GM12878 (cell line): ENCODE results near the gene PIEZO2. TPM values are rescaled to one million over a fixed set of nuclear protein-coding genes. Genes with fewer than 3 reads are reported as not detected.

Experiments used
- ATAC-seq: fragments of 200-7000 bp; cut with Tn5 transposase; 3 replicates; pipeline ENCODE4 v1.9.1; 2020; ENCODE audit warnings: mild to moderate bottlenecking, moderate library complexity
- BruUV-seq: library from RNA; stranded (reverse); fragments of 400-500 nt; replicated peaks from 2 replicates; lab custom pipeline; 2021; lab: Mats Ljungman, UMichigan
- CTCF ChIA-PET: fragments of 300-600 bp; sonication (Branson Sonifier 250); formaldehyde crosslinking; extraction: SDS; loops from one replicate; lab custom pipeline; 2021; ENCODE audit warnings: inconsistent platforms; lab: Yijun Ruan, JAX
- POLR2A ChIA-PET: fragments of 350-600 bp; formaldehyde crosslinking; extraction: SDS; loops from one replicate; lab custom pipeline; 2021; ENCODE audit warnings: inconsistent platforms; lab: Charles Lee
- RAD21 ChIA-PET: fragments of 300-600 bp; sonication (Branson Sonifier 250); formaldehyde crosslinking; loops from one replicate; lab custom pipeline; 2023; ENCODE audit warnings: antibody characterized with exemption; ENCODE audit not compliant: unreplicated experiment; lab: Charles Lee
- SMC1A ChIA-PET: fragments of 300-600 bp; sonication (Branson Sonifier 250); formaldehyde crosslinking; loops from one replicate; lab custom pipeline; 2023; ENCODE audit not compliant: unreplicated experiment, uncharacterized antibody; lab: Charles Lee
- DNase-seq: peaks from one replicate; pipeline ENCODE4 v3.0.0-alpha.2; 2011; ENCODE audit warnings: low read depth, low spot score
- FAIRE-seq: peaks from 3 replicates; lab custom pipeline; 2011; peaks lifted over from hg19 to GRCh38; lab: Jason Lieb, UNC
- H2AFZ ChIP-seq: 2 replicates; pipeline ENCODE4 v1.6.0; 2011; ENCODE audit warnings: low read depth, low read length, control low read depth; ENCODE audit not compliant: control insufficient read depth
- H3K27ac ChIP-seq: 2 replicates; pipeline ENCODE4 v1.5.1; 2011; ENCODE audit warnings: control low read depth; ENCODE audit not compliant: control insufficient read depth, insufficient read depth
- H3K27me3 ChIP-seq, 2 experiments: replicated peaks in 1 of 2; 2 replicates each; pipeline versions ENCODE4 v1.6.0 to v1.6.1; 2011; ENCODE audit warnings: low read length in 1 of 2; ENCODE audit not compliant: control insufficient read depth in 2 of 2, insufficient read depth in 2 of 2
- H3K36me3 ChIP-seq, 2 experiments: 2 replicates each; pipeline ENCODE4 v1.5.1; 2011; ENCODE audit warnings: low read length in 1 of 2; ENCODE audit not compliant: control insufficient read depth in 2 of 2, insufficient read depth in 2 of 2
- H3K4me1 ChIP-seq: 2 replicates; pipeline ENCODE4 v1.6.1; 2011; ENCODE audit warnings: mild to moderate bottlenecking, low read length, moderate library complexity, mixed read lengths; ENCODE audit not compliant: control insufficient read depth, insufficient read depth
- H3K4me2 ChIP-seq: 2 replicates; pipeline ENCODE4 v1.6.0; 2011; ENCODE audit warnings: control low read depth; ENCODE audit not compliant: control insufficient read depth, insufficient read depth
- H3K4me3 ChIP-seq: fragments of 200-600 bp; sonication (generic); 2 replicates; pipeline ENCODE4 v1.5.1; 2016
- H3K79me2 ChIP-seq: 2 replicates; pipeline ENCODE4 v1.6.0; 2011; ENCODE audit warnings: low read length; ENCODE audit not compliant: control insufficient read depth, insufficient read depth
- H3K9ac ChIP-seq: 2 replicates; pipeline ENCODE4 v1.8.0; 2011; ENCODE audit warnings: low read length, control low read depth, mixed read lengths; ENCODE audit not compliant: control insufficient read depth, insufficient read depth
- H3K9me3 ChIP-seq: replicated peaks from 3 replicates; pipeline ENCODE4 v1.5.1; 2011; ENCODE audit warnings: mild to moderate bottlenecking, low read length; ENCODE audit not compliant: control insufficient read depth, insufficient read depth
- H4K20me1 ChIP-seq: 2 replicates; pipeline ENCODE4 v1.6.0; 2011; ENCODE audit not compliant: control insufficient read depth, insufficient read depth
- BMI1 ChIP-seq: fragments of 450-650 bp; IDR thresholded peaks from 2 replicates; pipeline ENCODE4 v1.6.1; 2016; ENCODE audit warnings: mild to moderate bottlenecking, moderate library complexity, borderline replicate concordance
- CEBPB ChIP-seq, 2 experiments: fragments of 150-350 bp in 1 of 2; IDR thresholded peaks; 2 replicates each; pipeline ENCODE4 v1.6.1; 2012 to 2014; ENCODE audit warnings: low read depth in 2 of 2, low read length in 2 of 2, borderline replicate concordance in 1 of 2, inconsistent platforms in 1 of 2
- FOS ChIP-seq: IDR thresholded peaks from 3 replicates; pipeline ENCODE4 v1.6.1; 2011; ENCODE audit warnings: borderline replicate concordance; ENCODE audit not compliant: insufficient read length; ENCODE audit errors: extremely low read depth
- GATAD2B ChIP-seq: fragments of 450-650 bp; conservative IDR thresholded peaks from 2 replicates; pipeline ENCODE4 v1.6.1; 2017; ENCODE audit warnings: low read depth, mild to moderate bottlenecking, moderate library complexity
- IRF5 ChIP-seq: fragments of 450-650 bp; IDR thresholded peaks from 2 replicates; pipeline ENCODE4 v1.6.1; 2017; ENCODE audit warnings: borderline replicate concordance
- MEF2B ChIP-seq: fragments of 450-650 bp; IDR thresholded peaks from 2 replicates; pipeline ENCODE4 v1.6.1; 2018; ENCODE audit warnings: mild to moderate bottlenecking, moderate library complexity; ENCODE audit not compliant: partially characterized antibody, poor library complexity, severe bottlenecking
- NBN ChIP-seq: fragments of 450-650 bp; IDR thresholded peaks from 2 replicates; pipeline ENCODE4 v1.6.1; 2016
- NFYB ChIP-seq: IDR thresholded peaks from 2 replicates; pipeline ENCODE4 v1.6.1; 2011; ENCODE audit warnings: low read depth, mild to moderate bottlenecking, low read length, improper control_type of control experiment, moderate library complexity; ENCODE audit not compliant: insufficient read depth
- PKNOX1 ChIP-seq: fragments of 450-650 bp; IDR thresholded peaks from 2 replicates; pipeline ENCODE4 v1.6.1; 2016; ENCODE audit warnings: mild to moderate bottlenecking
- RELB ChIP-seq: fragments of 450-650 bp; IDR thresholded peaks from 2 replicates; pipeline ENCODE4 v1.6.1; 2017; ENCODE audit warnings: low read depth, mild to moderate bottlenecking, moderate library complexity
- REST ChIP-seq: IDR thresholded peaks from 2 replicates; pipeline ENCODE4 v1.6.1; 2012; ENCODE audit warnings: mild to moderate bottlenecking, low read depth, low read length
- SPI1 ChIP-seq: IDR thresholded peaks from 2 replicates; pipeline ENCODE4 v1.6.1; 2011; ENCODE audit warnings: low read depth, mild to moderate bottlenecking, low read length, moderate library complexity, borderline replicate concordance; ENCODE audit not compliant: insufficient read depth
- WGBS: methylation state at CpG from one replicate; pipeline ENCODE4 v1.1.6; 2016; ENCODE audit warnings: low lambda C conversion rate; ENCODE audit not compliant: insufficient replicate concordance, insufficient coverage; ENCODE audit errors: missing lambda C conversion rate; 5-methylcytosine and 5-hydroxymethylcytosine counted together
- in situ Hi-C: fragments of 300-500 bp; cut with MboI; formaldehyde crosslinking; loops from 9 replicates; pipeline ENCODE4 v1.14.3; 2018; ENCODE audit warnings: mixed read lengths
- intact Hi-C: fragments of 100-400 bp; cut with micrococcal nuclease; formaldehyde crosslinking; loops from one replicate; pipeline ENCODE4 v1.14.2; 2022; ENCODE audit not compliant: unreplicated experiment
- polyA plus RNA-seq, 11 experiments: library from polyadenylated mRNA; depleted of rRNA in 4 of 11; unstranded in 6 of 11; stranded (reverse) in 5 of 11; fragments of >200 nt; fragmentation: Nextera tagmentation in 4 of 11; fragmentation: Illumina TruSeq in 1 of 11; extraction: Ambion mirVana in 4 of 11; extraction: Trizol in 1 of 11; gene quantifications; 1 replicate in 1 of 11; 2 replicates in 10 of 11; pipeline versions ENCODE4 v1.2.1 to v1.2.3, GENCODE V29; 2011 to 2016; ENCODE audit warnings: inconsistent platforms in 2 of 11, missing spikeins in 2 of 11, low read depth in 1 of 11
- total RNA-seq, 4 experiments: library from RNA; depleted of rRNA in 3 of 4; stranded (reverse); fragments of >200 nt in 3 of 4; fragmentation: Illumina TruSeq in 1 of 4; extraction: Trizol in 1 of 4; gene quantifications; 2 replicates each; pipeline versions ENCODE4 v1.2.1 to v1.2.3, GENCODE V29; 2013 to 2021

The PIEZO2 gene
- total and polyA plus RNA-seq, 10 of the 15 experiments (the other 5 are each of a cell fraction or from before 2014, with no cell fraction given): 6.7 to 42.3 (median 27.4) TPM

- TF ChIP-seq RELB (no peak), MEF2B (no peak), BMI1 (no peak), IRF5 (no peak), GATAD2B (no peak)
These were observed 488.1 kb downstream of the PIEZO2 start (continued) for GRCh38 chr18:10661317-10661716.

- POLR2A ChIA-PET: no interaction called here
- Histone ChIP-seq H4K20me1 (no peaks in the 10 kb centered on the region), H3K27me3 (no peaks in the 10 kb centered on the region), H3K4me2 (0 out of 2 replicates have a peak overlapping the region, but pooled peaks have one; percentile 14), H3K27ac (no peak overlapping the region), H3K9me3 (no peaks in the 10 kb centered on the region), H2AFZ (no peak overlapping the region), H3K4me3 (no peak overlapping the region), H3K36me3 (no peaks in the 10 kb centered on the region), H3K9ac (no peak overlapping the region), H3K4me1 (peaks cover 10% of the 10 kb centered on the region), H3K79me2 (no peaks in the 10 kb centered on the region)
- no TSS peak for BruUV-seq
- WGBS: 32% methylated on average over 13 of the region's 13 CpGs
- FAIRE-seq (no peak), DNase-seq (peak; percentile 24), ATAC-seq (peak; percentile 96)
- in situ Hi-C loops: no loop called here
- CTCF ChIA-PET: interaction anchor here (1.6 to 4.9 kb wide), 3 partner anchors 25 to 494 kb away, joined by 3 to 26 read pairs (median 4); no protein-coding TSS in a partner anchor
- intact Hi-C loops: no loop called here
- RAD21 ChIA-PET: interaction anchor here (1.0 to 1.6 kb wide), 4 partner anchors 11 to 494 kb away, joined by 3 to 6 read pairs (median 3); no protein-coding TSS in a partner anchor
- SMC1A ChIA-PET: interaction anchor here (0.7 to 4.0 kb wide), 4 partner anchors 17 to 100 kb away, joined by 3 to 15 read pairs (median 6); no protein-coding TSS in a partner anchor
- 0 out of 2 replicates have a peak, but pooled peaks have one; percentile 11 for TF ChIP-seq BMI1
- TF ChIP-seq REST: no peak
- TF ChIP-seq SPI1: no peak
- peak; percentile 25; the same call in 1 of the 2 replicates for TF ChIP-seq PKNOX1
- TF ChIP-seq NFYB: no peak
- peak; percentile 45; the same call in 1 of the 2 replicates for TF ChIP-seq NBN
- TF ChIP-seq MEF2B: peak; percentile 51
- TF ChIP-seq CEBPB (IDR thresholded peaks at IDR 0.05; ENCODE audit: borderline replicate concordance in 1 of 2, low read depth in 2 of 2, low read length in 2 of 2): no peak
- no peak for TF ChIP-seq FOS
These were observed 489.0 kb downstream of the PIEZO2 start for GRCh38 chr18:10660179-10660884.
